GM12864 (cell line): ENCODE measurements around the gene GSDME.
"Not testable (repeated sequence)": the region's sequence is repeated elsewhere in the genome, so short reads cannot be mapped to it uniquely, and the experiment has no call there.

ENCODE experiments used
- DNase-seq: peaks from one replicate; pipeline ENCODE4 v3.0.0-alpha.2; 2011; ENCODE audit warnings: low read depth
- H3K4me3 ChIP-seq: 2 replicates; pipeline ENCODE4 v1.5.1; 2011; ENCODE audit warnings: mild to moderate bottlenecking, low read depth, low read length, control low read depth
- CTCF ChIP-seq: IDR thresholded peaks from 2 replicates; pipeline ENCODE4 v1.5.1; 2011; ENCODE audit warnings: low read depth, mild to moderate bottlenecking, moderate library complexity, low read length, control low read depth, inconsistent platforms; ENCODE audit errors: missing control alignments

Gene GSDME

GRCh38 chr7:24742506-24743162 is 14.6 kb downstream of the GSDME start:
- TF ChIP-seq CTCF: no peak
- DNase-seq: no peak

GRCh38 chr7:24741679-24742505 is 15.4 kb downstream of the GSDME start:
- no peak overlapping the region for H3K4me3 ChIP-seq
- no peak for TF ChIP-seq CTCF
- DNase-seq: no peak

More at GRCh38 chr7:24742506-24743162, 14.6 kb downstream of the GSDME start:
- H3K4me3 ChIP-seq: no peak overlapping the region

- TF ChIP-seq CTCF: no peak
- no peak overlapping the region for H3K4me3 ChIP-seq
- no peak for DNase-seq
Measured at GRCh38 chr7:24740871-24741270, 16.4 kb downstream of the GSDME start.

DNA sequence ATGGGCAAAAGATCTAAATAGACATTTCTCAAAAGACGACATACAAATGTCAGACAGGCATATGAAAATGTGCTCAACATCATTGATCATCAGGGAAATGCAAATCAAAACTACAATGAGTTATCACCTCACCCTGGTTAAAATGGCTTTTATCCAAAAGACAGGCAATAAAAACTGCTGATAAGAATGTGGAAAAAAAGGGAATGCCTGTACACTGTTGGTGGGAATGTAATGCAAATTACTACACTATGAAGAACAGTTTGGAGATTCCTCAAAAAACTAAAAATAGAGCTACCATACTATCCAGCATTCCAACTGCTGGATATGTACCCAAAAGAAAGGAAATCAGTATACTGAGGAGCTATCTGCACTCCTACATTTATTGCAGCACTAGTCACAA is 18.0 kb downstream of the GSDME start:
- DNase-seq: no peak
- no peak overlapping the region for H3K4me3 ChIP-seq
- no peak for TF ChIP-seq CTCF

GRCh38 chr7:24738577-24738976 is 18.7 kb downstream of the GSDME start:
- DNase-seq: no peak
- H3K4me3 ChIP-seq: no peak overlapping the region
- TF ChIP-seq CTCF: no peak

DNA sequence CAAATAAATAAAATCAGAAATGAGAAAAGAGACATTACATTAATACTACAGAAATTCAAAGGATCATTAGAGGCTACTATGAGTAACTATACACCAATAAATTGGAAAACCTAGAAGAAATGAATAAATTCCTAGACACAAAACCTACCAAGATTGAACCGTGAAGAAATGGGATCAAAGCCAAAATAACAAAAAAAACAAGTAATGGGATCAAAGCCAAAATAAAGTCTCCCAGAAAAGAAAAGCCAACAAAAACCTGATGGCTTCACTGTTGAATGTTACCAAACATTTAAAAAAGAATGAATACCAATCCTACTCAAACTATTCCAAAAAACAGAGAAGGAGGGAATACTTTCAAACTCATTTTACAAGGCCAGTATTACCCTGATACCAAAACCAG is 20.0 kb downstream of the GSDME start:
- no peak for DNase-seq
- H3K4me3 ChIP-seq: no peak overlapping the region
- TF ChIP-seq CTCF: no peak

DNA sequence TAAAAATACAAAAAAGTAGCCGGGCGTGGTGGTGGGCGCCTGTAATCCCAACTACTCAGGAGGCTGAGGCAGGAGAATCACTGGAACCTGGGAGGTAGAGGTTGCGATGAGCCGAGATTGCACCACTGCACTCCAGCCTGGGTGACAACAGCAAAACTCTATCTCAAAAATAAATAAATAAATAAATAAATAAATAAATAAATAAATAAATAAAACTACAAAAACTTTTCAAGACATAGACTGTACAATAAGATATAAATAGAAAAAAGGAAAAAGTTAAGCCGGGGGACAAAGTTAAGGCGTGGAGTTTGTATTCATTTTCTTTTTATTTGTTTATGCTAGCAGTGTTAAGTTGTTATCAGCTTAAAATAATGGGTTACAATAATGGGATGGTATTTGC is 21.7 kb downstream of the GSDME start:
- H3K4me3 ChIP-seq, DNase-seq: not testable (repeated sequence)
